Activated T-cell treated with anti-CD3 and anti-CD28 coated beads for 48 hours (primary cell): ENCODE results near the gene RGS4.

ENCODE experiments used
- DNase-seq: peaks from one replicate; pipeline ENCODE4 v3.0.0-alpha.2; 2020; ENCODE audit warnings: low read depth

Gene RGS4

DNA sequence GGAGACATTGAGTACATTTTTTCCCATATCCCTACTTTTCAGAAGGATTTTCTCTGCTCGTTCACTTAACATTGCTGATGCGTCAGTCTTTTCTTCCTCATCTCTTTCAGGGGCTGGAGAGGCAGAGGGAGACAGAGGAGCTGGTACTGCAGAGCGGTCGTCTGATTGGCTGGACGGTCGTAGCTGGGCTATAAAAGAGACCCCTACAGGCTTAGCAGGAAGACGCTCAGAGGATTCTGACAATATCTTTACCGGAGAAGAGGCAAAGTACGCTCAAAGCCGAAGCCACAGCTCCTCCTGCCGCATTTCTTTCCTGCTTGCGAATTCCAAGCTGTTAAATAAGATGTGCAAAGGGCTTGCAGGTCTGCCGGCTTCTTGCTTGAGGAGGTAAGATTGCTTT lies at the start of gene RGS4:
Gene RGS4, plus strand, starts transcription at position 220 of the 400 bp plus-strand sequence. Its CDS starts 124 bp downstream, at position 344.
- DNase-seq = no peak

- DNase-seq = no peak
These were observed 47.0 kb upstream of the RGS4 start for GRCh38 chr1:163022129-163022528.

GRCh38 chr1:163027610-163028009 lies 41.6 kb upstream of the RGS4 start:
- DNase-seq = no peak

DNA sequence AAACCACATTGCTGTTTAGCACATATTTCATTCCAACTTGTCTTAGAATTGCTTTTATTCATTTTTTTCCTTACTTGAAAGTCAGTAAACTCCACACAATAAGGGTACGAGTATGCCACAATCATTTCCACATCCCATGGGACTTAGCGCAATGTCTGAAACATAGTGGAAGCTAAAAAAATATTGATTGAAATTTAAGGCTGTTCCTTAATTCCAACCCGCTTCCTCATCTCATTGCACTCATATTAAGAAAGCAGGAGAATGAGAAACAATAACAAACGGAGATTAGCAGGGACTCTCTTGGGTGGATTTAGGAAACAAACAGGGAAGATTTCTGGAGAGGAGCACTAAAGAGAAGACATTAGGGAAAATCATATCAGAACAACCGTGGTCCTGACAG lies 39.3 kb upstream of the RGS4 start:
- no peak for DNase-seq

DNA sequence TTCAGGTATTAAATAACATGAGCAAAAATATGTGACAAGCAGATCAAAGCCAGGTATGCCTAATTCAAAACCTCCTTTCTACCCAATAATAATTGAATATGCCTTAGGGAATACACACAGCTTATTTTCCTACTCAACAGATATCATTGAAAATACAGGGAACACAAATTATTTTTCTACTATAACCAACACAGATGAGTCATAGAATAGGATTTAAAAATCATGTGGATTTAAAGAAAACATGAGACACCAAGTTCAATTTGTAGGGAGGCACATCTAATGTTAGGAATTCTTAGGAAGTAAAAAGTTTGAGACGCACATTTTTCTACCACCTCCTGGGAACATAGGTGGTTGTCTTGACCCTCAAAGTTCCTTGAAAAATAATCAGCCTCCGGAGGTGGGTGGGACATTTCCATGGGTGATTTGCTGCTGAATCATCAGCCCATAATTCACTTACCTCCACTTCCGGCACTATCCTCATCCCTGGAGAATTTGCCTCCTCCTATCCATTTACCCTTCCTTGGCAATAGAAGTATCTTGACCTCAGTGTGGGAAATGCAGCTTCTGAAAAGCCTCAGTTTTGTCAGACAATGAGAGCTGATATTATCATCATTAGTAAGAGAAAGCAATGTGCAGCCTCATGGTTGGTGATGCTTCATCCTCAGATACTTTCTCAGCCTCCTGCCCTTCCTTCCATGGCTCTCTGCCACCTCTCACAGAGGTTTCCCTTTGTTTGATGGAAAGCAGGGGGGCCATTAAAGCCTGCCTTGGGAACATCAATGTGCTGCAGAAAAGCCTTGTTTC lies 33.5 kb upstream of the RGS4 start:
- DNase-seq = no peak

- DNase-seq = no peak
These were observed 32.5 kb upstream of the RGS4 start for GRCh38 chr1:163036671-163037070.

DNA sequence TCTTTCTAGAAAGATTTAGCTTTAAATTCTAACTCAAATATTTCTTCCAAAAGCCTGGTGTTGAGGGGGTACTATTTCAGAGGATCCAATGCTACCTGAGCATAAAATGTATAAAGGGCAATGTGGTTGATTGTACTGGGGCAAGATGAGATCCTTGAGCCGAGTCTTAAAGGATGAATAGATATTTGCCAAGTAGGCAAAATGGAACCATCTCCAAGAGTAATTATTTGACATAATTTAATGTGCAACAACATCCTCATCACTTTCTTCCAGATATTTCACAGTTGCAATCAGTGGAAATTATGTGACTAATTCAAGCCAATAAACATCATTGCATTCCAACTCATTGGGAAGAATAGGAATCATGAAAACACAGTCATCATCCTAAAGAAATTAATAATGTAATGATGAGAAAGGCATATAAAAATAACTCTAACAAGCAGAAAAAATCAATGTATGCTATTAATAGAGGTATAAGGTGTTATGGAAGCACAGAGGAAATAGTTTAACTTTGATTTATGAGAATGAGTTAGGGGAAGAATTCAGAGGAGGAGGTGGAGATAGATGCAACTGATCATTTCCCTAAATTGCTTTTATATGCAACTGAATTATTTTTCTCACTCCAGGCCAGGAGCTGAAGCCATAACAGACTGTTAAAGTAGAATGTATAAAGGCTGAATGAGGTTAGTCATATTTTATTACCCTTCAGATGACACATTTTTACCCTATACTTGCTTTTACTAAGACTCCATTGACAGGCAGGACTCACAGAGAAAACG lies 30.0 kb upstream of the RGS4 start:
- no peak for DNase-seq

GRCh38 chr1:163039707-163040093 lies 29.5 kb upstream of the RGS4 start:
- no peak for DNase-seq

- no peak for DNase-seq
These were observed 23.1 kb upstream of the RGS4 start for GRCh38 chr1:163046071-163046470.

GRCh38 chr1:163047951-163048659 lies 21.1 kb upstream of the RGS4 start:
- no peak for DNase-seq

DNA sequence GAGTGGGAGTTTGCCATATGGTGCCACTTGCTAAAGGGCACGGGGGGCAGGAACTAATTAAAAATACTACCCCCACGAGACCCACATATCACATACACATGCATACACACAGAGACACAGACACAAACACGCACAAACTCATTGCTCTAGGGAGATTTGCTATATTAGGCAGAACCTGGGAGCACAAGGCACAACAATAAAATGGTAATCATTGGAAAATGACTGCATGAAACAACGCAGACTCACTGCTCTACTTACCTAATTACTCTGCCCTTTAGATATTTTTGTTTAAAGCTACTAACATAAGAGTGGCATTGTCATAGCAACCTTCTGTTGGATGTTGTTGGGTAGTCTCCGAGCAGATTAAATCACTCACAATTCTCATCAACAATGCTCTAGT lies 20.3 kb upstream of the RGS4 start:
- DNase-seq = no peak

GRCh38 chr1:163049296-163049695 lies 19.9 kb upstream of the RGS4 start:
- no peak for DNase-seq

DNA sequence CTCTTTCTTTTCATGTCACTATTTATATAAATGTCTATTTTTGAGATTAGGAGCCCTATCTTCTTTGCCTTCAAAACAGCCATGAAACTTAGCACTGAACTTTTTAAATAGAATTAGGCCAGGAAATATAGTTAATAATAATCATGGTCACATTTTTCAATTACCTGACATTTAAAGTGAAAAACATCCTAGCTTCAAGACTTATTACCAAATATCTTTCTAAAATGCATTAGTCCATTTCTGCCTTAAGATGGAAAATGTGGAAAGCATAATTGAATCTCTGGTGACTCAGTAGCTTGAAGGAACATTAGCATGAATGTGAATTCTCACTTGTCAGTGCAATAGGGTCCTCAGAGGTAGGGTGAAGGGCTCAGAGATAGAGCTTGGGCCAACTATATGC lies 18.7 kb upstream of the RGS4 start:
- no peak for DNase-seq

DNA sequence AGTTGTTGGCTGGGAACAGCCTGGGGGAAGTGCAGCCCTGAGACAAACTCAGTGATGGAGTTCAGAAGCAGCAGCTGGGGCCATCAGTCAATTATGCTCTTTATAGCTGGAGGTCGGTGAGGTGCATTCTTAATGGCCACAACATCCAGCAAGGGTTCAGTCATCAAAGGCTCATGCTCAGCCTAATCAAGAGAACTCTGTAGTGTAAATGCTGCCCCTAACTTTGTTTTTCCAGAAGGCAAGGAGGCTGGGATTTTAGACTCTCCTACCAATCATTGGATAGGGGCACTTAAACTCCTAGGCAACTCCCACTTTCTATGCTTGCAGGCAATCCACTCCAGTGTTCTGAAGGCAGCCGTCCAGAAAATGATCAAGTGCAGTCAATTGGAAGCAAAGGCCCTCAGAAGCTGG lies 15.0 kb upstream of the RGS4 start:
- no peak for DNase-seq

DNA sequence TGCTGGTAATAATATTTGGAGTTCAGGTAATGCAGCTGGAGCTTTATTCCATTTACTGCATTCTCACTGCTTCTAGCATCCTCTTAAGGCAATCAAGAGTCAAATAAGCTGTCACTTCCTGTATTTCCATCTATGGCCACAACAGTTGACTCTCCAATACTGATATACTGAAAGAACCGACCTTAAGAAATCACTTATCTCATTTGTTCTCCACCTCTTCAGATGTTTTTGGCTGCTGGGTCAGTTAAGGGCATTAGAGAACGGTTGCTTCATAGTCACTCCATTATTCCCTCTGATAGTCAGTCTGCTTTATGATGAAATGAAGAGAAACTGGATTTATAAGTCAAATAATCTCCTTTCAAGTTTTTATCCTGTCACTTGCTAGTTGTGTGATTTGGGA lies 14.2 kb upstream of the RGS4 start:
- DNase-seq = no peak

GRCh38 chr1:163055531-163055930 lies 13.6 kb upstream of the RGS4 start:
- no peak for DNase-seq

GRCh38 chr1:163056831-163057230 lies 12.3 kb upstream of the RGS4 start:
- DNase-seq = no peak

GRCh38 chr1:163060343-163061007 lies 8.7 kb upstream of the RGS4 start:
- no peak for DNase-seq

DNA sequence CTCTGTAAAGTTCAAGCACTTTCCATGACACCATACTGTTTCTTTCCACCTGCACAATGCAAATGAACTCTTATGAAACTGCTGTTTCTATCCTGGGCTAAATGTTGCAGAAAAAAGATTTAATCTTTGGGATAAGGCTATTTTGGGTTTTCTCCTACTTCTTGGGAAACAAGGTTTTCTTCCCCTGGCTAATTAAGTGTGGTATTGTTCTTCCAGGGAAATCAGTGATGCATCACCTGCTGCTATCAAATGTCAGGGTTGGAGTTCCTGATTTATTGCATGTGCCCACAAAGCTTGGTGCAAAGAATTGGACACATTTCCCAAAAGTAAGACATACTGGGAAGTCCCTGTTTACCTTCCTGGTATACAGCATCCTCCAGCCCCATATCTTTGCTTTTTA lies 6.0 kb upstream of the RGS4 start:
- no peak for DNase-seq

DNA sequence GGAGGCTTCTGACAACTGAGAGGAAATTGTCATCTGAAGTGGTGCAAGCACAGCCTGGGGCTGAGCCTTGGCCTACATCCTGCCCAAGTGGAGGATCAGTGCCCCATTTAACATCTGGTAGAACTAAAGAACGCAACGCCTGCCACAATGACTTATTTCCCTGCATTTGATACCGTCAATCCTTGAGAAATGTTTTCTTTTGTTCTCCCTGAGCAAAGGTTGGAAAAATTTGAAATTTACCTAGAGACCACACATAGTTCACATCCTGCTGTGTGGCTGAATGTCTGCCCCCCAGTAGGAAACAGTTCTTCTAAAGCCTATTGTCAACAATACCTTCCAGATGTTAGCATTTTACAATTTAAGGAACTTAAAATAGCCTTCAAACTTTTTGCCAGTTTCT lies 5.6 kb upstream of the RGS4 start:
- no peak for DNase-seq

DNA sequence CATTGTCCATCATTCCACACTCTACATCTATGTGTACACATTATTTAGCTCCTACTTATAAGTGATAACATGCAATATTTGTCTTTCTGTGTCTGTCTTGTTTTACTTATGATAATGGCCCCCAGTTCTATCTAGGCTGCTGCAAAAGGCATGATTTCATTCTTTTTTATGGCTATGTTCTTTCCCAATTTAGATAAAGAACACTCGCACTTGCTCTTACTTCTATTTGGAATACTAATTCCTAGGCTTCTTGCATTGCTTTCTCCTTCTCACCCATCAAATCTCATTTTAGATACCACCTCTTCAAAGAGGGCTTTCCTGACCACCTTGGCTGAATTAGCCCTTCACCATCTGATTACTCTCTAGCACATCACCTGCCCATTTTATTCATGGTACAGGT lies 3.0 kb upstream of the RGS4 start:
- no peak for DNase-seq

- DNase-seq = no peak
These were observed 2.5 kb upstream of the RGS4 start for GRCh38 chr1:163066686-163067085.
